Tibial nerve (tissue), 4 donors: ENCODE results near the gene ACTR5.

Experiments
- EP300 ChIP-seq, 2 donors: sonication (generic); formaldehyde crosslinking; IDR thresholded peaks; one replicate each; pipeline ENCODE4 v1.6.1; 2017; ENCODE audit warnings: antibody characterized with exemption in 2 of 2, mild to moderate bottlenecking in 1 of 2
- POLR2A ChIP-seq, 2 donors: fragments of 450-650 bp; IDR thresholded peaks; one replicate each; pipeline ENCODE4 v1.6.1; 2017; ENCODE audit warnings: antibody characterized with exemption in 2 of 2, mild to moderate bottlenecking in 2 of 2, moderate library complexity in 2 of 2
- TF ChIP-seq, protein P1 (sequence below), 5 experiments: fragments of 200-600 bp in 3 of 5; fragments of 450-650 bp in 2 of 5; sonication (generic) in 3 of 5; IDR thresholded peaks; one replicate each; pipeline ENCODE4 v1.5.1; 2016 to 2019; ENCODE audit warnings: antibody characterized with exemption in 5 of 5, mild to moderate bottlenecking in 3 of 5, moderate library complexity in 2 of 5

DNA sequence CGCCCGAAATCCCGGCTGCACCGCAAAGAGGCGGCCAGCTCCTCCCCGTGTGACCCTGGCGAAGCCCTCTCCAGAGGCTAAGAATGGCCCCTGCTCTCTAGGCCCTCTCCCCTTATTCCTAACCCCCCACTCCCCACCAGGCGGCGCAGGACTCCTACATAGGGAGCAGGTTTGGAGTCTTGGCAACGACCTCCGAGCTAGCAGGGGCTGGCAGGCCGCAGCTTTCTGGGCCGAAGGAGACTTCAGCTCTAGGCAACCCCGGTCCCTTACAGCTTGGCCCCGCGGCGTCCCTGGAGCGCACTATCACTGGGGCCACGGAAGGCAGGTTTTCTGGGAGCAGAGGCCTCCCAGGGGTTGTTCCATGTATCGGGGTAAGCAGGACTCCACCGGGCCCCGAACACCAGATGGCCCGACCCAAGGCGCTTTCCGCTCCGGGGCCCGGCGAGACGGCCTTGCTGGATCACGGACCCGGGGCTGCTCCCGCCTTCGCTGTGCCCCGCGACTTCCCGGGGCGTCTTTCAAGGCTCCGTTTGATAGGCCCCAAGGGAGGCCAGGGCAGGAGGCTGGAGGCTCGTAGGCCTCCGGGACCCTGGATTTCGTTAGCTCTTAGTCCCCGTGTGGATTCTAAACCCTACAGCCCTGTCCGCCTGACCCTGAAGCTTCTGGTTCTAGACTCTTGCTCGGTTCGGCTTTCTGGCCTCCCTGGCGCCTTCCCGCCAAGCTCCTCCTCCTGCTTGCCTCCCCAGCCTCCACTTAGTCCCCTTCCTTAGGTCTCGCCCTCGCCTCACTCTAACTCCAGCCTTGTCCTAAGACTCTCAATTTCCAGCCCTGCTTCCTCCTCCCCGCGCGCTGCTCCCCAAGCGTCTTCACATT, 22.1 kb upstream of the ACTR5 start:
- TF ChIP-seq, protein P1, sequence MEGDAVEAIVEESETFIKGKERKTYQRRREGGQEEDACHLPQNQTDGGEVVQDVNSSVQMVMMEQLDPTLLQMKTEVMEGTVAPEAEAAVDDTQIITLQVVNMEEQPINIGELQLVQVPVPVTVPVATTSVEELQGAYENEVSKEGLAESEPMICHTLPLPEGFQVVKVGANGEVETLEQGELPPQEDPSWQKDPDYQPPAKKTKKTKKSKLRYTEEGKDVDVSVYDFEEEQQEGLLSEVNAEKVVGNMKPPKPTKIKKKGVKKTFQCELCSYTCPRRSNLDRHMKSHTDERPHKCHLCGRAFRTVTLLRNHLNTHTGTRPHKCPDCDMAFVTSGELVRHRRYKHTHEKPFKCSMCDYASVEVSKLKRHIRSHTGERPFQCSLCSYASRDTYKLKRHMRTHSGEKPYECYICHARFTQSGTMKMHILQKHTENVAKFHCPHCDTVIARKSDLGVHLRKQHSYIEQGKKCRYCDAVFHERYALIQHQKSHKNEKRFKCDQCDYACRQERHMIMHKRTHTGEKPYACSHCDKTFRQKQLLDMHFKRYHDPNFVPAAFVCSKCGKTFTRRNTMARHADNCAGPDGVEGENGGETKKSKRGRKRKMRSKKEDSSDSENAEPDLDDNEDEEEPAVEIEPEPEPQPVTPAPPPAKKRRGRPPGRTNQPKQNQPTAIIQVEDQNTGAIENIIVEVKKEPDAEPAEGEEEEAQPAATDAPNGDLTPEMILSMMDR (IDR thresholded peaks at IDR 0.05) = peak in 1 of 5 experiments; percentile 15
- TF ChIP-seq POLR2A (IDR thresholded peaks at IDR 0.05) (no peak), EP300 (IDR thresholded peaks at IDR 0.05) (no peak)
